HG02973 (cell line): Measurements from ENCODE around the gene GCM1.

ENCODE experiments used
- ATAC-seq: cut with Tn5 transposase; IDR thresholded peaks from one replicate; pipeline ENCODE4 v1.9.1; 2021; ENCODE audit warnings: moderate library complexity; ENCODE audit not compliant: unreplicated experiment

Gene GCM1

GRCh38 chr6:53111865-53112264 is 36.8 kb downstream of the GCM1 start:
- no peak for ATAC-seq

- ATAC-seq, result no peak
These were observed 39.0 kb downstream of the GCM1 start for GRCh38 chr6:53109612-53110011.

- ATAC-seq, result no peak
These were observed 41.5 kb downstream of the GCM1 start for GRCh38 chr6:53107091-53107490.

GRCh38 chr6:53104916-53105315 is 43.7 kb downstream of the GCM1 start:
- no peak for ATAC-seq

- ATAC-seq, result no peak
These were observed 44.5 kb downstream of the GCM1 start for GRCh38 chr6:53103993-53104675.

- no peak for ATAC-seq
These were observed 47.6 kb downstream of the GCM1 start for GRCh38 chr6:53101006-53101405.

GRCh38 chr6:53100561-53100960 is 48.1 kb downstream of the GCM1 start:
- ATAC-seq, result no peak

- ATAC-seq, result no peak
These were observed 52.9 kb downstream of the GCM1 start for GRCh38 chr6:53095716-53096115.

GRCh38 chr6:53095270-53095669 is 53.4 kb downstream of the GCM1 start:
- no peak for ATAC-seq

GRCh38 chr6:53090576-53090975 is 58.1 kb downstream of the GCM1 start:
- ATAC-seq, result no peak

GRCh38 chr6:53089948-53090347 is 58.7 kb downstream of the GCM1 start:
- ATAC-seq, result no peak

GRCh38 chr6:53086302-53086701 is 62.3 kb downstream of the GCM1 start:
- ATAC-seq, result no peak

GRCh38 chr6:53080813-53081212 is 67.8 kb downstream of the GCM1 start:
- ATAC-seq, result no peak
